ENCODE results near the gene LCNL1.

The LCNL1 gene

GRCh38 chr9:136958473-136958872 lies 24.3 kb upstream of the LCNL1 start:
- no peak for DNase-seq (ENCODE audit: extremely low read depth in 1 of 2, low read depth in 1 of 2)

DNA sequence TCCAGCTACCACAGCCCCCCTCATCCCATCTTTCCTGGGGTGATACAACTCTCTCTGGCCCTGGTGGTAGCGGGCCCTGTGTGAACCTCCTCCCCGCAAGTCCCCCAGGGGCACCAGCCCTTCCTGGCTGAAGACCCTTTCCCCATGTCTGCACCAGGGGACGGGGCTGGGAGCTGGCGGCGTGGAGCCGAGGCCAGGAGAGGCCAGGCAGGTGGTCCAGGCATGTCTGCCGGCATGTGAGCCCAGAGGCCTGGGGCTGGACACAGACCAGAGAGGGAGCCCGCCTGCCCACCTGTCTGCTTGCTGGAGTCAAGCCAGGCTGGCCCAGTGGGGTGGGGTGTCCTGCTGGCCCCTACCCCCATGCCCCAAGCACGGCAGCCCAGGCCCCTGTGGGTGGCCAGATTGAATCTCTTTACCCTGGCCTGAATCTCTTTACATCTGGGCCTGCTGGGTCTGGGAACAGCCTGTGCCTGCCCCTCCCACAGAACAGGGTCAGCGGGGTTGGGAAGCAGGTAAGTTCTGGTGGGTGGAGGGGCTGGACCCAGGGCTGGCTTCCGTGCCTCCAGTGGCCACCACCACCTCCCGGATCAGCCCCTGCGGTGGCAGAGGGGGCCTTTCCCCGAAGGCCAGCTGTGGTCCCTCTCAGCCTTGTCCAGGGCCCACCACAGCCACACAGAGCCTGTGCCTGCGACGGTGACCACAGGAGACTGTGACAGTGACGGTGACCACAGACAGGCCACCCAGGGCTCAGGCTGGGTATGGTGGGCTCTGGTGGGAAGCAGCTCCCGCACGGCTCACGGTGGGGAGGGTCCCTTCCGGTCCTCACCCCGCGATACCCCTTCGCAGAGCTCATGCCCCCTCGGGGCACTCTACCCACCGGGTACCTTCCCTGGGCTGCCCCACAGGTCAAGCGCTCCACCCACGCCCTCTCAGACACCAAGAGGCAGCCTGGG lies 23.6 kb upstream of the LCNL1 start:
- no peak for DNase-seq (ENCODE audit: extremely low read depth in 1 of 2, low read depth in 1 of 2)

DNA sequence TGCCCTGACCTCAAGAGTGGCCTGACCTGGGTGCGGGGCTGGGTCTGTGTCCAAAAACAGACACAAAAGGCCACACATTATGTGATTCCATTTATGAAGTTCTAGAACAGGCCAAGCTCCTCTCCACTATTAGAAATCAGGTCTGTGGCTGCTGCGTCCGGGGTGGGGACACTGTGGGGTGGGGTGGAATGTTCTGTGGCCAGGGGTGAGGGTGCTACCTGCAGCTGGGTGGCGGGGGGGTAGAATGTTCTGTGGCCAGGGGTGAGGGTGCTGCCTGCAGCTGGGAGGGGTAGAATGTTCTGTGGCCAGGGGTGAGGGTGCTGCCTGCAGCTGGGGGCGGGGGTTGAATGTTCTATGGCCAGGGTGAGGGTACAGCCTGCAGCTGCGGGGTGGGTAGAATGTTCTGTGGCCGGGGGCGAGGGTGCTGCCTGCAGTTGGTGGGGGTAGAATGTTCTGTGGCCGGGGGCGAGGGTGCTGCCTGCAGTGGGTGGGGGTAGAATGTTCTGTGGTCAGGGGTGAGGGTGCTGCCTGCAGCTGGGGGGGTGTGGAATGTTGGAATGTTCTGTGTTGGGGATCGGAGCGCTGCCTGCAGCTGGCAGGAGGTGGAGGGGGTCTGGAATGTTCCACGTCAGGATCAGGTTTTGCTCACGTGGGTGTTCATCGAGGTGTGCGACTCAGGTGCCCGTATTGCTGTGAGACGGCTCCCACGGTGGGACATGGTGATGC lies 22.4 kb upstream of the LCNL1 start:
- no peak for DNase-seq (ENCODE audit: extremely low read depth in 1 of 2, low read depth in 1 of 2)

DNA sequence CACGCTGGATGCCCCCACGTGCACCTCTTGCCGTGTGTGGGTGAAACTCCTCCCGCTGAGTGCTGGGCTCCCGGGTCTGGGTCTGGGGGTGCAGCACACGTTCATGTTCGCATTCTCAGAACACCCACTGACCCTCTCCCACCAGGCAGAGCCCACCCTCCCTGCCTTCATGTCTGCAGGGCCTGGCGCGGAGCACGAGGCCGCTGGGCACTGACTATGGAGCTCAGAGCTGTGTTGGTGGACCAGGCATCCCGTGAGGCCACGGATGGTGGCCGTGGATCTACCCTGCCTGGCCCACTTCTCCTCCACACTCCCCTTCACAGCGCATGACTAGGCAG lies 21.9 kb upstream of the LCNL1 start:
- DNase-seq (ENCODE audit: extremely low read depth in 1 of 2, low read depth in 1 of 2) = no peak

DNA sequence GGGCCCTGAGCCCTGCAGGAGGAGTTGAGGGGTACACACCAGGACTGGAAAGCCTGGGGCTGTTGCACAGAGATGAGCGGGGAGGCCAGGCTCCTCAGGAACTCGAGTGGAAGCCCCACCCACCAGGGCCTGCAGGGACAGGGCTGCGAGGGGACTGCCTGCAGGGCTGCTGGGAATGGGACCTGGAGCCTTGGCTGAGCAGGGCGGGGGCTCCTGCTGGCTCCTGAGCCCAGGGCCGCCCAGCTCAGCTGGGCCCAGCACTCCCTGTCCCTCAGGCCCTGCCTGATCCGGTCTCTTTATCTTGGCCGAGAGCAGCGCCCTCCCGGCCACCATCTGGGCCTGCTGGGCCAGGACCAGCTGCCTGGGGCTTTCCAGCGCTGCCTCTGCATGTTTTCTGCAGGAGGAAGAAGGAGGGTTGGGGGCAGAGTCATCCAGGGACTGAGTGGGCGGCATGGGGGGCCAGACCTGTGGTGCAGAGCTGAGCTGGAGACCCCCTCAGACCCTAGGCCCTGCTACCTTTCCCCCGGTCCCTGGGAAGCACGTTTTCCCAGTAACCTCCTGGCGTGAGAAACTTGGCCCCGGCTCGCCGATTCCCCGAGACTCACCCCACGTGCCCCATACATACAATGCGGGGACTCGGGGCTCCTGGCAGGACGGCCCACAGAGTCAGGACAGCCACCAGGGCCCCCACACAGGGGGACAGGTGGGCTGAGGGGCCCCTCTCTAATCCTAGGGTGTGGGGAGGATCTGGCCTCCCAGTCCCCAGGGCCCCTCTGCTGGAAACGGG lies 21.3 kb upstream of the LCNL1 start:
- no peak for DNase-seq (ENCODE audit: extremely low read depth in 1 of 2, low read depth in 1 of 2)

DNA sequence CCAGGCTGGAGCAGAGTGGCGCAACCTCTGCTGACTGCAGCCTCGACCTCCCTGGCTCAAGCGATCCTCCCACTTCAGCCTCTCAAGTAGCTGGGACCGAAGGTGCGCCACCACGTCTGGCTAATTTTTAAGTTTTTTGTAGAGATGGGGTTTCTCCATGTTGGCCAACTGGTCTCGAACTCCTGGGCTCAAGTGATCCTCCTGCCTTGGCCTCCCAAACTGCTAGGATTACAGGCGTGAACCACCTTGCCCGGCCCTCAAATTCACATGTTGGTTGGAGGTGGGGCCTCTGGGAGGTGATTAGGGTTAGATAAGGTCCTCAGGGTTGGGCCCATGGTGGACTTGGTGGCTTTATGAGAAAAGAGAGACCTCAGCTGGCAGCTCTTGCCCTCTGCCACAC lies 20.6 kb upstream of the LCNL1 start:
- no peak for DNase-seq (ENCODE audit: extremely low read depth in 1 of 2, low read depth in 1 of 2)

DNA sequence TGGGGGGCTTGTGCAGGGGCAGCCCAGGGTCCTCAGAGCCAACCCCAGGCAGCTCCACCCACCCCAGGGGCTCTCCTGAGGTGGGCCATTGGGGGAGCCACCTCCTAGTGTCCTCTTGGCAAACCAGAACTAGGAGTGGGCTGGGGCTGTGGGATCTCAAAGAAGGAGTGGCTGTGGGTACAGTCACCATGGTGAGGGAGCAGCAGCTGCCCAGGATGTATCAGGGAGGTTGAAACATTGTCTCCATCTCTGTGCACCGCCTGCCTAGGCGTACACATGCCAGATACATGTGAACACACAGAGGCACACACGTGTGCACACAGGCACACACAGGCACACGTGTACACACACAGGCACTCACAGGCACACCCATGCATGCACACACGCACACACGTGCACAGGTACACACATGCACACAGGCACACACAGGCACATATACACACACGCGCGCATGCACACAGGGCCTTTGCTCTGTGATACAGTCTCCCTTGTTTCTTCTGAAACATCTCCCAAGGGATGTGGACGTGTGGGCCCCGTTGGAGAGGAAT lies 20.0 kb upstream of the LCNL1 start:
- DNase-seq (ENCODE audit: extremely low read depth in 1 of 2, low read depth in 1 of 2) = no peak

DNA sequence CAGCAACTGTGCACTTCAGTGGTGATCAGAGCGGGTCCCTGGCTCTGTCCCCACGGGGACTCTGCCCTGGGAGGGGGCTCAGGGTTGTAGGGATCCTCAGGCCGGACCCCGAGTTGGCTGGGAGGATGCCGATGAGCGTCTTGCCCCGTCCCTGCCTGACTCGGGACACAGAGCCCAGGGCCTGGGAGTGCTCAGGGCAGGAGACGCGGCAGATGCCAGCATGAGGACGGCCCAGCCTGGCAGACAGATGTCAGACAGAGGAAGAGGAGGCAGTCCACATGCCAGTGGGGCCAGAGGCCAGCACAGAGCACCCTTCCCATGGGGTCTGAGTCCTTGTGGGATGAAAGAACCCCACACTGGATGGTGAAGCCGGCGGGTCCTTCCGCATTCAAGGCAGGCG lies 19.5 kb upstream of the LCNL1 start:
- DNase-seq (ENCODE audit: extremely low read depth in 1 of 2, low read depth in 1 of 2) = no peak

- no peak for DNase-seq (ENCODE audit: extremely low read depth in 1 of 2, low read depth in 1 of 2)
Observed at GRCh38 chr9:136963751-136964150, 19.0 kb upstream of the LCNL1 start.

- DNase-seq (ENCODE audit: extremely low read depth in 1 of 2, low read depth in 1 of 2) = no peak
Observed at GRCh38 chr9:136964171-136964689, 18.6 kb upstream of the LCNL1 start.

- no peak for DNase-seq (ENCODE audit: extremely low read depth in 1 of 2, low read depth in 1 of 2)
Observed at GRCh38 chr9:136964833-136965422, 17.9 kb upstream of the LCNL1 start.

DNA sequence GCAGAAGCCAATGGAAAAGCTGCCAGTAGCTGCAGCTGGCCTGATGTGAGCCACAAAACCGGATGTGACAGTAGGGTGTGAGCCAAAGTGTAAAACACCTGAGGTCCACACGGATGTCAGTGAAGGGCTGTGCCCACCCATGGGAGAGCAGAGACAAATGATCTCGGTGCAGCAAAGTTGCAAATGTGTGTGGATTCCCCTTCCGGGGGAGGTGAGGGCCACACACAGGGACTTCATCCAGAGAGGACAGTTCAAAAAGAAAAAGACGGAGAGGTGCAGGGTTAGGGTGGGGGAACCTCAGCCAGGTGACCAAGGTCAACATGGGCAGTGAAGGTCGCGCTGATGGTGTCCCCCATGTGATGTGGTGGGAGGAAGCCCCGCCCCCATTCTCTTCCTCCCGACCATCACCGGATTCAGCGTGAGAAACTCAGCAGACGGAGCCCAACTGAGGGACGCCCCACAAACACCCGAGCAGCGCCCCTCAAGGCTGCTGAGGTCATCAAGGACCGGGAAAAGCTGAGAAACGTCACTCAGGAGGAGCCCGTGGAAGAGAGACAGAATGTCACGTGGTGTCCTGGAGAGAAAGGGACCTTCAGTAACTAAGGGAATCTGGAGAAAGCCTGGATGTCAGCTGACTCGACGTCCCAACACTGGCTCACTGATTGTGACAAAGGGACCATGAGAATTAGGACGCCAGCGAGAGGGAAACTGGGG lies 16.9 kb upstream of the LCNL1 start:
- DNase-seq (ENCODE audit: extremely low read depth in 1 of 2, low read depth in 1 of 2) = no peak

- DNase-seq (ENCODE audit: extremely low read depth in 1 of 2, low read depth in 1 of 2) = no peak
Observed at GRCh38 chr9:136968333-136969127, 14.3 kb upstream of the LCNL1 start.

GRCh38 chr9:136969150-136969549 lies 13.6 kb upstream of the LCNL1 start:
- no peak for DNase-seq (ENCODE audit: extremely low read depth in 1 of 2, low read depth in 1 of 2)

DNA sequence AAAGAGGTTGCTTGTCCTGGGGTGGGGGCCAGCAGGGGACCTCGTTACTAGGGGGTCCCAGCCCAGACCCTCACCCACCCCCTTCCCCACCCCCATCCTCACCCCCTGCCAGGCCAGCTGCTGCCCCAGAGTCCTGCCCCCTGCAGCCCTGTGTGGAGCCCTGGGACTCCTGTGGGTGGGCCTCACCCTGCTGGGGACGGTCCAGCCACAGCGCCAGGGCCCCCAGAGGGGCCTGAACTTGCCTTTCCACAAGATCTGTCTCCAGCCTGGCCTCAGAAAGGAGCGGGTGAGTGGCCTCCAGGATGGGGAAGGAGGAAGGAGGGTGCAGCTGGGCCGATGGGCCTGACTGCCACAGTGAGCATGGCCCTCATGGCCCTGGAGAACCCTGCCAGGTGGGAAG lies 13.0 kb upstream of the LCNL1 start:
- DNase-seq (ENCODE audit: extremely low read depth in 1 of 2, low read depth in 1 of 2) = no peak

DNA sequence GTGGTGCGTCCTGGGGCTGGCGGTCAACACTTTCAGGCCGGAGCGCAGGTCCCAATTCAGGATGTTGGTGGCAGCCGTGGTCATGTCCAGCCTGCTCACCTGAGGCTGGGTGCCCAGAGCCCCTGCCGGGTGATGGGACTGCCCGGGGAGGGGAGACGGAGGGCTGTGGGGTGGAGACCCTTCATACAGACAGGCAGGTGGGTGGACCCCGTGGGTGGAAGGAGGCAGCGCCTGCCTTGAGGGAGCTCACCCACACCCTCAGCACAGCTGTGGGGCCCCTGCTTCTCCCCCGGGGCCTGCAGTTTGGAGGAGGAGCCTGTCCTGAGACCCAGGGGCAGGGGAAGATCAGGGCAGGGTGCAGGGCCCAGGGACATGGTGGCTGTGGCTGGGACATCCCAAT lies 12.4 kb upstream of the LCNL1 start:
- DNase-seq (ENCODE audit: extremely low read depth in 1 of 2, low read depth in 1 of 2) = no peak

DNA sequence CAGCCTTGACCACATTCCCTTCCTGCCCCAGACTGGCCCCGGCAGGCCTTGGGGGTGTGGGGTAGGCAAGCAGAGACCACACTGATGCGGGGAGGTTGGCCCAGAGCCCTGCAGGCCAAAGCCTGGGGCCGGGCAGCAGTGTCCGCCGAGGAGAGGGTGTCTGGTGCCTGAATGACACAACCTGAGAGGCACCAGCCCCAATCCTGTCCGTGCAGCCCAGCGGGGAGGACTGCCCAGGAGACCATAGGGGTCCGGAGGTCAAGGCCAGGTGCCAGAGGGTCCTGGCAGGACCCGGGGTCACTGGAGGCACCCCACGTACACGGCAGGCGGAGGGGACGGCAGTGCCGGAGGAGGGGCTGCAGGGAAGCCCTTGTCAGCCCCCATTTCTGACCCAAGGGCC lies 11.0 kb upstream of the LCNL1 start:
- no peak for DNase-seq (ENCODE audit: extremely low read depth in 1 of 2, low read depth in 1 of 2)

DNA sequence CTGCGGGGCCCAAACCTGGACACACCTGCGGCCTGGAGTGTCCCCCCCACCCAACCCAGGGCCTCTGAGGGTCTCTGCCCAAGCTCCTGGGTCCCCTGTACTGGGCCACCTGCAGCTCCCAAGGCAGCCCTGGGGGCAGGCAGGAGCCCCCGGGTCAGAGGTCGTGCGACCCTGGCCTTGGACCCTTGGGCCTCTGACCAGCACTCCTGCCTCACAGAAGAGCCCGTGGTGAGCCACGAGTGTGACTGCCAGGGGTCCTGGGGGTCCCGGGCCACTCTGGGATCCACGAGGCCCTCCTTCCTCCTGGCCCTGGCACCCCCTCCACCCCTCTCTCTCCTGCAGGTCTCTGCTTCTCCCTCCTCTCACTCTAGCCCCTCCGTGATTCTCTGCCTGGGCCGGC lies 10.5 kb upstream of the LCNL1 start:
- no peak for DNase-seq (ENCODE audit: extremely low read depth in 1 of 2, low read depth in 1 of 2)

DNA sequence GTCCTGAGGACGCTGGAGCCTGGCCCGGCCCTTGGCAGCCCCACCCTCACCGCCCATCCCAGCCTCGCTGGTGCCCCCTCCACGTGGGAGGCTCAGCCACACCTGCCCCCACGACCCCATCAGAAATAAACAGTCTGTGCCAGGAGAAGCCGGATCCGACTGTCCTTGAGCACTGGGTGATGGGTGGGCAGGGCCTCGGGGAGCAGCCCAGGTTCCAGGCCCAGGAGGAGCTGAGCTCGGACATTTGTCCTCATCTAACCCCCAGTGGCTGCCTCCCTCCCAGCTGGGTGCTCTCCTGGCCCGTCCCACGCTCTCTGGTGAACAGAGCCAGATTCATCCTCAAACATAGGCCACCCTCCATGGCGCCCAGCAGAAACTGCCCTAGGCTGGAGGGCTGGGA lies 10.1 kb upstream of the LCNL1 start:
- no peak for DNase-seq (ENCODE audit: extremely low read depth in 1 of 2, low read depth in 1 of 2)

Data from activated CD8-positive, alpha-beta memory T cell treated with anti-CD3 and anti-CD28 coated beads for 1 hour (primary cell).